K562 (cell line): ENCODE results near the gene HAGHL. TPM values are rescaled to one million over a fixed set of nuclear protein-coding genes. Genes with fewer than 3 reads are reported as not detected.

Source experiments
- CHD4 ChIP-seq: fragments of 200-600 bp; sonication (generic); IDR thresholded peaks from 3 replicates; pipeline ENCODE4 v1.6.1; 2012; ENCODE audit warnings: low read depth, mild to moderate bottlenecking, mixed read lengths, low read length, inconsistent platforms; ENCODE audit not compliant: insufficient read depth, insufficient replicate concordance, poor library complexity, severe bottlenecking
- CXXC5 ChIP-seq: fragments of 250-450 bp; sonication (Bioruptor Pico); IDR thresholded peaks from 2 replicates; pipeline ENCODE4 v1.8.0; 2022; ENCODE audit warnings: inconsistent platforms, mild to moderate bottlenecking, moderate library complexity
- HMBOX1 ChIP-seq: sonication (generic); IDR thresholded peaks from 2 replicates; pipeline ENCODE4 v1.6.1; 2016
- IRF1 ChIP-seq: sonication (generic); formaldehyde crosslinking; IDR thresholded peaks from 2 replicates; pipeline ENCODE4 v1.8.0; 2022; ENCODE audit warnings: missing genetic modification reagents, mild to moderate bottlenecking, borderline replicate concordance
- MAX ChIP-seq: sonication (generic); formaldehyde crosslinking; IDR thresholded peaks from 2 replicates; pipeline ENCODE4 v1.9.0; 2022; ENCODE audit warnings: mild to moderate bottlenecking, missing genetic modification reagents
- MITF ChIP-seq: IDR thresholded peaks from 2 replicates; pipeline ENCODE4 v1.6.1; 2014; ENCODE audit warnings: antibody characterized with exemption
- RCOR1 ChIP-seq, 2 experiments: IDR thresholded peaks; 2 replicates each; pipeline ENCODE4 v1.6.1; 2012; ENCODE audit warnings: low read depth in 2 of 2, low read length in 2 of 2, borderline replicate concordance in 1 of 2, improper control_type of control experiment in 1 of 2
- RNF219 ChIP-seq: fragments of 250-450 bp; sonication (Bioruptor Pico); IDR thresholded peaks from 2 replicates; pipeline ENCODE4 v1.5.0; 2022; ENCODE audit warnings: mild to moderate bottlenecking
- SAFB ChIP-seq: fragments of 200-400 bp; formaldehyde crosslinking; IDR thresholded peaks from 2 replicates; pipeline ENCODE4 v1.6.1; 2017; ENCODE audit warnings: low read depth, low read length, borderline replicate concordance
- SRSF9 ChIP-seq: fragments of 200-400 bp; formaldehyde crosslinking; IDR thresholded peaks from 2 replicates; pipeline ENCODE4 v1.6.1; 2017; ENCODE audit warnings: low read depth, low read length, borderline replicate concordance
- STAT5B ChIP-seq: fragments of 250-450 bp; sonication (Bioruptor Pico); IDR thresholded peaks from 2 replicates; pipeline ENCODE4 v1.8.0; 2021; ENCODE audit warnings: mild to moderate bottlenecking, inconsistent platforms
- TAF7 ChIP-seq: fragments of 450-650 bp; IDR thresholded peaks from 2 replicates; pipeline ENCODE4 v1.6.1; 2016; ENCODE audit warnings: missing genetic modification characterization, missing compliant biosample characterization
- ZBTB34 ChIP-seq: fragments of 250-450 bp; sonication (Bioruptor Pico); IDR thresholded peaks from 2 replicates; pipeline ENCODE4 v1.8.0; 2021; ENCODE audit warnings: mild to moderate bottlenecking, moderate library complexity
- ZNF133 ChIP-seq: fragments of 250-450 bp; sonication (Bioruptor Pico); IDR thresholded peaks from 2 replicates; pipeline ENCODE4 v1.4.0; 2020; ENCODE audit warnings: mild to moderate bottlenecking
- ZNF511 ChIP-seq: sonication (generic); formaldehyde crosslinking; IDR thresholded peaks from 2 replicates; pipeline ENCODE4 v1.8.0; 2022; ENCODE audit warnings: mild to moderate bottlenecking, missing genetic modification reagents
- ZZZ3 ChIP-seq: fragments of 450-650 bp; IDR thresholded peaks from 2 replicates; pipeline ENCODE4 v1.6.1; 2016; ENCODE audit warnings: antibody characterized with exemption, mild to moderate bottlenecking, moderate library complexity
- polyA plus RNA-seq, 8 experiments: library from polyadenylated mRNA; depleted of rRNA in 4 of 8; stranded (reverse) in 5 of 8; unstranded in 3 of 8; fragments of >200 nt; fragmentation: Nextera tagmentation in 2 of 8; fragmentation: Illumina TruSeq in 1 of 8; extraction: Ambion mirVana in 2 of 8; extraction: Trizol in 1 of 8; gene quantifications; 2 replicates each; pipeline versions ENCODE4 v1.2.1 to v1.2.3, GENCODE V29; 2011 to 2014; ENCODE audit warnings: inconsistent platforms in 1 of 8, missing spikeins in 1 of 8
- total RNA-seq, 7 experiments: library from RNA; depleted of rRNA in 6 of 7; stranded (reverse); fragments of >200 nt in 6 of 7; fragmentation: Illumina TruSeq in 2 of 7; extraction: Trizol in 2 of 7; gene quantifications; 2 replicates each; pipeline versions ENCODE4 v1.2.1 to v1.2.3, GENCODE V29; 2011 to 2021; ENCODE audit warnings: low replicate concordance in 1 of 7

Gene HAGHL
- total and polyA plus RNA-seq, 9 of the 15 experiments (the other 6 are each of a cell fraction or from before 2014, with no cell fraction given): 0.31 to 83.4 (median 20.7) TPM

- no peak for TF ChIP-seq CXXC5 (CRISPR knock-in tag)
- TF ChIP-seq TAF7: no peak
- TF ChIP-seq IRF1 (CRISPR knock-in tag): no peak
- peak; percentile 28; the same call in 1 of the 2 replicates for TF ChIP-seq SAFB
- TF ChIP-seq RNF219 (CRISPR knock-in tag): no peak
- no peak for TF ChIP-seq ZZZ3
- TF ChIP-seq MITF: no peak
- no peak; a peak in 1 of 4 replicates for TF ChIP-seq RCOR1 (IDR thresholded peaks at IDR 0.05; ENCODE audit: borderline replicate concordance in 1 of 2, low read depth in 2 of 2, low read length in 2 of 2)
- TF ChIP-seq MAX (CRISPR knock-in tag): no peak
- no peak for TF ChIP-seq HMBOX1
- no peak for TF ChIP-seq CHD4
- TF ChIP-seq SRSF9: no peak
- no peak for TF ChIP-seq ZBTB34
- no peak for TF ChIP-seq ZNF133 (CRISPR knock-in tag)
- TF ChIP-seq ZNF511 (CRISPR knock-in tag): no peak
- no peak for TF ChIP-seq STAT5B
Measured at GRCh38 chr16:719815-720446, 7.0 kb upstream of the HAGHL start (continued).
